22Rv1 (cell line): Measurements from ENCODE around the gene FAM3D.

ENCODE experiments used
- H3K27ac ChIP-seq: fragments of 450-650 bp; 2 replicates; pipeline ENCODE4 v1.5.1; 2017
- ZFX ChIP-seq: fragments of 450-650 bp; IDR thresholded peaks from 2 replicates; pipeline ENCODE4 v1.6.1; 2017; ENCODE audit warnings: antibody characterized with exemption, borderline replicate concordance
- TF ChIP-seq, protein P1 (sequence below): fragments of 450-650 bp; IDR thresholded peaks from 2 replicates; pipeline ENCODE4 v1.5.1; 2017; ENCODE audit warnings: mild to moderate bottlenecking

Gene FAM3D

DNA sequence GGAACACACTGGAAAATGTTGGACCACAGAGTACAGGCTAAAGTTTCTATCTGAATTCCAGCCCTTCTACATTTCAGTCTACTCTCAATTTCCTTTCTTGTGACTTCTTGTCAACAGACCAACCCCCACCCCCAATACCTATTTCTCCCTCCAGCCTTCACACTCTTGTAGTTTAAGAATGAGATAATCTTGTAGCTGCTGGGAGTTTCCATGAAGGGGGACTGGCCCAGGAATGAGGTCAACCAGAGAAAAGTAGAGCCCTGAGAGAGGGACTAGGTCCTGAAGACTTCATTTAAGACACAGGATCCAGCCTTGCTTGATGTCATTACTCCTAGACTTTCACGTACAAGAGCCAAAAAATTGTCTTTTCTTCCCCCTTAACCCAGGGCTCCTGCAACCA lies 59.9 kb downstream of the FAM3D start:
- H3K27ac ChIP-seq: no peak overlapping the region
- TF ChIP-seq, protein P1, sequence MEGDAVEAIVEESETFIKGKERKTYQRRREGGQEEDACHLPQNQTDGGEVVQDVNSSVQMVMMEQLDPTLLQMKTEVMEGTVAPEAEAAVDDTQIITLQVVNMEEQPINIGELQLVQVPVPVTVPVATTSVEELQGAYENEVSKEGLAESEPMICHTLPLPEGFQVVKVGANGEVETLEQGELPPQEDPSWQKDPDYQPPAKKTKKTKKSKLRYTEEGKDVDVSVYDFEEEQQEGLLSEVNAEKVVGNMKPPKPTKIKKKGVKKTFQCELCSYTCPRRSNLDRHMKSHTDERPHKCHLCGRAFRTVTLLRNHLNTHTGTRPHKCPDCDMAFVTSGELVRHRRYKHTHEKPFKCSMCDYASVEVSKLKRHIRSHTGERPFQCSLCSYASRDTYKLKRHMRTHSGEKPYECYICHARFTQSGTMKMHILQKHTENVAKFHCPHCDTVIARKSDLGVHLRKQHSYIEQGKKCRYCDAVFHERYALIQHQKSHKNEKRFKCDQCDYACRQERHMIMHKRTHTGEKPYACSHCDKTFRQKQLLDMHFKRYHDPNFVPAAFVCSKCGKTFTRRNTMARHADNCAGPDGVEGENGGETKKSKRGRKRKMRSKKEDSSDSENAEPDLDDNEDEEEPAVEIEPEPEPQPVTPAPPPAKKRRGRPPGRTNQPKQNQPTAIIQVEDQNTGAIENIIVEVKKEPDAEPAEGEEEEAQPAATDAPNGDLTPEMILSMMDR: no peak
- no peak for TF ChIP-seq ZFX

DNA sequence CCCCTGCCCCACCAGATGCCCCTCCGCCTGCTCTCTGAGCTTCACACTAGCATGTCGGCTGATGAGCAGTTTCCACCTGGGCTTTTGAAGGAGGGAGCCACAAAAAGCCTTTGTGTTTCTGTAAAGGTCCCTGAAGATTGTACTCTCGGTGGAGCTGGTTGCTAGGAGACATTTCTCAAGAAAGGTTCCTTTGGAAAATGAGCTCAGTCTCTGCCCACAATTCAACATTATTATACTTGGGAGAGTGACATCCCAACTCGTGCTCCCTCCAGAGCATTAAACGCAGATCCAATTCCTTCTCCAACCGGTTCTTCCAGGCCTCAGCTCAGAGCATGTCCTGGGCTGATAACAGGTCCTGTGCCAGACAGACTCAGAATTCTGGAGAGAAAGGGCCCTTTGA lies 62.5 kb downstream of the FAM3D start:
- TF ChIP-seq, protein P1: no peak
- no peak for TF ChIP-seq ZFX
- no peak overlapping the region for H3K27ac ChIP-seq

DNA sequence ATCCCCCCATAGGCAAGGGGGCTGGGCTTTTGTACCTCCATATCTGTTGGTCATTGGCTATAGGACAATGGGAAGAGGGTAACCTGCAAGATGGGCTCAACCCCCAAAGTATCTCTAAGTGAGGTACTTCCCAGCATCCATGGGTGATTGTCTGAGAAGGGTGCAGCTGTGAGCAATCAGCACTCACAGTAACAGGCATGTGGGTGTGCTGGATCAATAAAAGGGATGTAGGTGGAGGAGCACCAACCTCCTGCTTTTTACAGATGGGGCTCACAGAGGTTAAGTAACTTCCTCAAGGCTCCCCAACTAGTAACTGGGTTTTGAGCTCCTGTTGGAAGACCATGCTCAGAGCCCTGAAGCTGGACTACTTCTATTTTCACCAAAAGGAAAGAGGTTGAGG lies 63.0 kb downstream of the FAM3D start:
- TF ChIP-seq ZFX: no peak
- no peak overlapping the region for H3K27ac ChIP-seq

DNA sequence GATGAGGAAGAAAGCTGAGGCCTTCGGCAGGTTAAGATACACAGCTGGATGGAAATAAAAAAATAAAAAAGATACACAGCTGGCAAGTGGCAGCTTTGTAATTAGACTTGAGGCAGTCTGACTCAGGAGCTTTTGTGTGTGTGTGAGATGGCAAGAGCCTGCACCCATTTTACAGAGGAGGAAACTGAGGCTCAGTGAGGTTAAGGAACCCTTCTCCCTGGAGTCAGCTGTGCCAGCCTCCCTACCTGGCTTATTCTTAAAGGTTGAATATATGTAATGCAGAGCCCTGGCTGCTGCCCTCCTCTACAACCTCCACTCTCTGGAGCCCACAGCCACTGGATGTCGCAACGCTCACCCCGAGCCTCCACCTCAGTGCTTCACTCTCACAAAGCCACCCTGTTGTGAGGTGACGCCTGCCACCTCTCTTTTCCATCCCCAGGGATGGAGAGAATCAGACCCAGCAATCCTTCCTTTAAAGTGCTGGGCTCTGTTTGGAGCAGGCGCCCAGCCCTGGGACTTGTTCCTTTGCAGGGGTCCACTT lies 68.7 kb downstream of the FAM3D start:
- TF ChIP-seq, protein P1: no peak
- TF ChIP-seq ZFX: no peak
- no peak overlapping the region for H3K27ac ChIP-seq

DNA sequence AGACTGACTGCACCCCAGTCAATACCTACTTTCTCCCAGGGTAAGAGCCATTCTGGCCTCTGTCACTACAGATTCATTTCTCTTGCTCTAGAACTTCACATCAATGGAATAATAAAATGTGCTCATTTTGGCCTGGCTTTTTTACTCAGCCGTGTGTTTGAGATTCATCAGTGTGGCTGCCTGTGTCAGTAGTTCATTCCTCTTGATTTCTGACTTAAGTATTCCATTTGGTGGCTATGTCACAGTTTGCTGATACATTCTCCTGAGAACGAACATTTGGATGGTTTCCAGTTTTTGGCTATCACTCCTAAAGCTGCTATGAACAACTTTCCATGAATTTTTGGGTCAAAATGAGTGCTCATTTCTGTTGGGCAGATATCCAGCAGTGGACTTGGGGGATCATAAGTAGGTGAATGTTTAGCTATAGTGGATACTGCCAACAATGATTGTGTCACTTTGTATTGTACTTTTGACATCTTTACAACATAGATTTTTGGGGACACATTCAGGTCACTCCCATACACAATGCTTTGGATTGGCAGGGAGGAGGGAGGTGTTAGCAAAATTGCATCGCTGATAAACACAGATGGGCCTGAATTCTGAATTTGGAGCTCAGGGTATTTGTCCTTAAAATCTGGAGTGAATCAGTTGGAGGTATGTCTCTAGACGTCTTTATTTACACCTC lies 69.6 kb downstream of the FAM3D start:
- TF ChIP-seq, protein P1: no peak
- H3K27ac ChIP-seq: no peak overlapping the region

DNA sequence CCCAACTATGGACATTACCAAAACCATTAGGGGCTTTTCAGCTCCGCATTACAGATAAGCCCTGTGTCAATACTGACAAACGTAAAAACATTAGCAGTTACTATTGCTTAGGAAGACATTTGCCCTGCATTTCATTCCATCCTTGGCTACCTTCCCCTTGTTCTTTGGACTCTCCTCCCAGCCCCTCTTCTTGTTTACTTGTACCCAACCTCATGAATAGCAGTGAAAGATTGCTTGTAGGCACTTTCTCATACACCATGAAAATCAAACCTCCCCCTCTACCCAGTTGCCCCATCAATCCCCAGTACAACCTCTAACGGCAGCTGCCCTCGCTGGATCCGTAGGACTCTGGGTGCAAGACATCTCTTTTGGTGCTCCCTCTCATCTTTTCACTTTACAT lies 72.5 kb downstream of the FAM3D start:
- TF ChIP-seq, protein P1: no peak
- no peak for TF ChIP-seq ZFX
- no peak overlapping the region for H3K27ac ChIP-seq

DNA sequence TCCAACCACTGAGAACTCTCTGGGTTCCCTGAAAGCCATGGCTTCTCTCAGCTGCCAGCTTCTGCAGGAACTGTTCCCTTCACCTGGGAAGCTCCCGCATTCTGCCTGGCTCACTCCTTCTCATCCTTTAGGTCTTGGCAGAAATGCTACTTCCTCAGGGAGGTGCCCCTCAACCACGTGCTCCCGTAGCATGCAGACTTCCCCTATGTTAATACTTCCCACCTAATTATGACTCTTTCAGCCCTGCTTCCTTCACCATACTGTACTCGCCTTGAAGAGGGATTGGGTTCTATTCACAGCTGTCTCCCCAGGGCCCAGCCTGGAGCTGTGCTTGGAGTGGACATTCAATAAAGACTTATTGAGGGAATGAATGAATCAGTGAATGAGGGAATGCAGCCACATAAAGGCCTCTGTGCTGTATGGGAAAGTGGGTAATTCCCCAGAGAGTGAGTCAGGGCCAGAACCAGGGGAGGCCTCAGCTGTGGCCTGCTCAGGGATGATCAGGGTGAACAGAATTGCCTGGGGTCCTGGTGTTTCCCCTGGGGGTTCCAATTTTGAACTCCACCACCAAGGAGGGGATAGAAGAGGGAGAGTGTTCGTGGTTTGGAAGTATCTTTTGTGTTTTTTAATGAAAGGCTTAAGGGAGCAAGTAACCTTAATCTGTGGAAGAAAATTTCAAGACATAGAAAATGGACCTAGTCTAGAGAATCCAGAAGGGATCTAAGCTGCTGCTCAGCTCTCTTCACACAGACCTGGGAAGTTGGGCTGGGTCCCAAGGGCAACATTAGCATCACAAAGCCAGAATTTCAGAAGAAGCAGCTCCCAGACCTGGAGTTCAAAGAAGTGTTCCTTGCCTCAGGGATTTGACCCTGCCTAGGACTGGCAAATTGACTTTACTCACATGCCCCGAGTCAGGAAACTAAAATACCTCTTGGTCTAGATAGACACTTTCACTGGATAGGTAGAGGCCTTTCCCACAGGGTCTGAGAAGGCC lies 74.8 kb downstream of the FAM3D start:
- H3K27ac ChIP-seq: no peak overlapping the region
- TF ChIP-seq, protein P1: no peak
- no peak for TF ChIP-seq ZFX
